ENCODE data around the gene USP7. TPM values are rescaled to one million over a fixed set of nuclear protein-coding genes. Genes with fewer than 3 reads are reported as not detected.

USP7 gene
- total and polyA plus RNA-seq, 10 of the 15 experiments (the other 5 are each of a cell fraction or from before 2014, with no cell fraction given): 16.2 to 133 (median 60.5) TPM

- intact Hi-C loops (cut with micrococcal nuclease; ENCODE audit: unreplicated experiment): no loop called here
- no peak for ATAC-seq
- TF ChIP-seq CUX1 (IDR thresholded peaks at IDR 0.05; ENCODE audit: insufficient replicate concordance, low read depth, low read length) (no peak), NRF1 (conservative IDR thresholded peaks at IDR 0.05; ENCODE audit: low read depth, low read length) (no peak), PAX5 (IDR thresholded peaks at IDR 0.05; ENCODE audit: borderline replicate concordance, low read depth, low read length) (no peak)
- TF ChIP-seq, protein P1, sequence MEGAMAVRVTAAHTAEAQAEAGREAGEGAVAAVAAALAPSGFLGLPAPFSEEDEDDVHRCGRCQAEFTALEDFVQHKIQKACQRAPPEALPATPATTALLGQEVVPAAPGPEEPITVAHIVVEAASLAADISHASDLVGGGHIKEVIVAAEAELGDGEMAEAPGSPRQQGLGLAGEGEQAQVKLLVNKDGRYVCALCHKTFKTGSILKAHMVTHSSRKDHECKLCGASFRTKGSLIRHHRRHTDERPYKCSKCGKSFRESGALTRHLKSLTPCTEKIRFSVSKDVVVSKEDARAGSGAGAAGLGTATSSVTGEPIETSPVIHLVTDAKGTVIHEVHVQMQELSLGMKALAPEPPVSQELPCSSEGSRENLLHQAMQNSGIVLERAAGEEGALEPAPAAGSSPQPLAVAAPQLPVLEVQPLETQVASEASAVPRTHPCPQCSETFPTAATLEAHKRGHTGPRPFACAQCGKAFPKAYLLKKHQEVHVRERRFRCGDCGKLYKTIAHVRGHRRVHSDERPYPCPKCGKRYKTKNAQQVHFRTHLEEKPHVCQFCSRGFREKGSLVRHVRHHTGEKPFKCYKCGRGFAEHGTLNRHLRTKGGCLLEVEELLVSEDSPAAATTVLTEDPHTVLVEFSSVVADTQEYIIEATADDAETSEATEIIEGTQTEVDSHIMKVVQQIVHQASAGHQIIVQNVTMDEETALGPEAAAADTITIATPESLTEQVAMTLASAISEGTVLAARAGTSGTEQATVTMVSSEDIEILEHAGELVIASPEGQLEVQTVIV (IDR thresholded peaks at IDR 0.05; ENCODE audit: borderline replicate concordance, partially characterized antibody): no peak
- SMC1A ChIA-PET (ENCODE audit: uncharacterized antibody, unreplicated experiment): no interaction called here
- Histone ChIP-seq H4K20me1 (ENCODE audit: control insufficient read depth, insufficient read depth) (no peaks in the 10 kb centered on the region), H3K36me3 (ENCODE audit: control insufficient read depth in 2 of 2, insufficient read depth in 2 of 2, low read length in 1 of 2) (no peaks in the 10 kb centered on the region), H3K4me2 (ENCODE audit: control insufficient read depth, insufficient read depth) (no peak overlapping the region), H3K79me2 (ENCODE audit: control insufficient read depth, insufficient read depth, low read length) (no peaks in the 10 kb centered on the region), H3K4me1 (ENCODE audit: control insufficient read depth, insufficient read depth, low read length) (peaks cover 6% of the 10 kb centered on the region), H2AFZ (ENCODE audit: control insufficient read depth, low read depth, low read length) (no peak overlapping the region), H3K4me3 (no peak overlapping the region), H3K27ac (ENCODE audit: control insufficient read depth, insufficient read depth) (no peak overlapping the region), H3K9me3 (replicated peaks; ENCODE audit: control insufficient read depth, insufficient read depth, low read length) (no peaks in the 10 kb centered on the region), H3K27me3 (replicated peaks in 1 of 2; ENCODE audit: control insufficient read depth in 2 of 2, insufficient read depth in 2 of 2, low read length in 1 of 2) (no peaks in the 10 kb centered on the region), H3K9ac (ENCODE audit: control insufficient read depth, insufficient read depth, low read length) (no peak overlapping the region)
- CTCF ChIA-PET: interaction anchor here (1.4 kb wide), 1 partner anchor 130 kb away, joined by 5 read pairs; no protein-coding TSS in a partner anchor
- no TSS peak for BruUV-seq (replicated peaks)
- in situ Hi-C loops (cut with MboI): no loop called here
- FAIRE-seq: no peak
- POLR2A ChIA-PET: interaction anchor here (0.6 kb wide), 1 partner anchor 491 kb away, joined by 5 read pairs; no protein-coding TSS in a partner anchor
- RAD21 ChIA-PET (ENCODE audit: unreplicated experiment): interaction anchor here (1.1 kb wide), 1 partner anchor 9 kb away, joined by 3 read pairs; no protein-coding TSS in a partner anchor
- DNase-seq (ENCODE audit: low read depth, low spot score): no peak
- WGBS (ENCODE audit: insufficient coverage, insufficient replicate concordance, low lambda C conversion rate, missing lambda C conversion rate): 34% methylated on average over 4 of the region's 4 CpGs
Observed at GRCh38 chr16:9004183-9004582, 40.5 kb upstream of the USP7 start.

Data from GM12878 (cell line).